ENCODE measurements around the gene OTOS. TPM values are rescaled to one million over a fixed set of nuclear protein-coding genes. Genes with fewer than 3 reads are reported as not detected.

The OTOS gene
- polyA plus RNA-seq, 1 experiment, result not detected

DNA sequence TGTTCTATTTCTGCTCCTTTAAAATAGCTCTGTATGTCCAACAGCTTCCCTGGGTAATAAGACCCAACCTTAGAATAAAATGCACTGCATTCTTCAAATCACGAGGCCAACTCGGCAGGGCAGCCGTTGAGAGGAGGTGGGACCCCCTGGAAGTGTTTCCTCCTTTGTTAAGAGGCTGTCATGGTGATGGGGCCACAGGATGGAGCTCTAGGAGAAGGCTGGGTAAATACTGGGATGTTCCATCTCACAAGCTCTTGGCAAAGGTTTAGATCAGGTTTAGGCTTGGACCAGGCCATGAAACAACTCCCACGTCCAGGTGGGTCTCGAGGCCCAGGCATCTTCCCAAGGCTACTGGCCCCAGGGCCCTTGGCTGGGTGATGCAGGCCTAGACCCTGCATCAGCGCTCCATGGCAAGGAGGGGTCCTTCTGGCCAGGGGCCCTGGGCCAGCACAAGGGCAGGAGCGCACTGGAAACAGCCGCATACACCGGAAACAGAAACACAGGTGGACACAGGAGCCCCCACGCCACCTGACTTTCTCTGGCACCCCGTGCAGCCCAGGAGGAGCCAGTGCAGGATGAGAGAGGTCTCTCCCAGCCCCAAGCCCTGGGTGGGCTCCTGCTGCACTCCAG is 38.8 kb upstream of the OTOS start:
- DNase-seq (ENCODE audit: low read depth), result no peak
- H3K27me3 ChIP-seq (ENCODE audit: control insufficient read depth, insufficient read depth, low read length), result peaks cover 16% of the 10 kb centered on the region
- H3K4me3 ChIP-seq (ENCODE audit: low read depth, low read length), result no peak overlapping the region
- CTCF ChIA-PET, result interaction anchor here (1.0 to 1.5 kb wide), 2 partner anchors 29 to 36 kb away, joined by 3 to 4 read pairs; no protein-coding TSS in a partner anchor
- no peaks in the 10 kb centered on the region for H3K36me3 ChIP-seq (ENCODE audit: control insufficient read depth, insufficient read depth, low read length)
- POLR2A ChIA-PET, result no interaction called here
- TF ChIP-seq, protein P1, sequence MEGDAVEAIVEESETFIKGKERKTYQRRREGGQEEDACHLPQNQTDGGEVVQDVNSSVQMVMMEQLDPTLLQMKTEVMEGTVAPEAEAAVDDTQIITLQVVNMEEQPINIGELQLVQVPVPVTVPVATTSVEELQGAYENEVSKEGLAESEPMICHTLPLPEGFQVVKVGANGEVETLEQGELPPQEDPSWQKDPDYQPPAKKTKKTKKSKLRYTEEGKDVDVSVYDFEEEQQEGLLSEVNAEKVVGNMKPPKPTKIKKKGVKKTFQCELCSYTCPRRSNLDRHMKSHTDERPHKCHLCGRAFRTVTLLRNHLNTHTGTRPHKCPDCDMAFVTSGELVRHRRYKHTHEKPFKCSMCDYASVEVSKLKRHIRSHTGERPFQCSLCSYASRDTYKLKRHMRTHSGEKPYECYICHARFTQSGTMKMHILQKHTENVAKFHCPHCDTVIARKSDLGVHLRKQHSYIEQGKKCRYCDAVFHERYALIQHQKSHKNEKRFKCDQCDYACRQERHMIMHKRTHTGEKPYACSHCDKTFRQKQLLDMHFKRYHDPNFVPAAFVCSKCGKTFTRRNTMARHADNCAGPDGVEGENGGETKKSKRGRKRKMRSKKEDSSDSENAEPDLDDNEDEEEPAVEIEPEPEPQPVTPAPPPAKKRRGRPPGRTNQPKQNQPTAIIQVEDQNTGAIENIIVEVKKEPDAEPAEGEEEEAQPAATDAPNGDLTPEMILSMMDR (IDR thresholded peaks at IDR 0.05; ENCODE audit: insufficient read depth, low read depth, low read length), result no peak

DNA sequence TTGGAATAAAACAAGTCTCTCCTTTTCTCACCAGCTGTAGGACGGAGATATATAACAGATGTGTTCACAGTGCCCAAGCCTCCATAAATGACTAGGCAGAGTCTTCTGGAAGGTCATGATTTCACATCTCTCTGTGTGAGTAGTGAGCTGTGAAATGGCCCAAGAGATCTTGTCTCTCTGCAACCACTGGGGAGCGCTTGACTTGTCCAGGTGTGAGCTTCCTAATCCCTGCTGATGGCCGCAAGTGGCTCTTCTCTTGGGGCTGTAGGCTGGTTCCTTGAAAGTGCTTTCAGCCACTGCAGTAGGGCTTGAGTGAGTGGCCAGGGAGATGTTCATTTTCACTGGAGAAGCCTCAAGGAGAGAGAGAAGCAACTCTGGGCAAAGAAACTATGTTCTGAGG is 38.1 kb upstream of the OTOS start:
- TF ChIP-seq, protein P1 (IDR thresholded peaks at IDR 0.05; ENCODE audit: insufficient read depth, low read depth, low read length), result no peak
- DNase-seq (ENCODE audit: low read depth), result no peak
- Histone ChIP-seq H3K27me3 (ENCODE audit: control insufficient read depth, insufficient read depth, low read length) (peaks cover 18% of the 10 kb centered on the region), H3K36me3 (ENCODE audit: control insufficient read depth, insufficient read depth, low read length) (no peaks in the 10 kb centered on the region), H3K4me3 (ENCODE audit: low read depth, low read length) (no peak overlapping the region)
- ChIA-PET CTCF (interaction anchor here (1.0 to 1.6 kb wide), 4 partner anchors 9 to 258 kb away, joined by 3 to 4 read pairs (median 4); no protein-coding TSS in a partner anchor), POLR2A (no interaction called here)

DNA sequence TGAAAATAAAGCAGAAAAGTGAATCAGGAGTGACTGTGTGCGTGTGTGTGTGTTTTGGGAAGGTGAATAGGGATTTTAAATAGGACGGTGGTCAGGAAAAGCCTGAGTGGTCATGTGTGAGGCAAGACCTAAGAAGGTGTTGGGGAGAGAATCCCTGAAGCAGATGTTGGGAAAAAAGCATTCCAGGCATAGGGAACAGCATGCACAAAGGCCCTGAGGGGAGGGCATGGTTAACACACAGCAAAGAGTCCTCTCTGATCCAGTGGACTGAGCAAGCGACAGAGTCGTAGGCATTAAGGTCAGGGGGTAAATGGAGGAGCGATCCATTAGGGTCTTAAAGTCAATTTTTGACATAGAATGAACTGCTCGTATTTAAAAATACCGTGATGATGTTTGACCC is 34.0 kb upstream of the OTOS start:
- Histone ChIP-seq H3K27me3 (ENCODE audit: control insufficient read depth, insufficient read depth, low read length) (peaks cover 18% of the 10 kb centered on the region), H3K36me3 (ENCODE audit: control insufficient read depth, insufficient read depth, low read length) (no peaks in the 10 kb centered on the region), H3K4me3 (ENCODE audit: low read depth, low read length) (no peak overlapping the region)
- no peak for DNase-seq (ENCODE audit: low read depth)
- POLR2A ChIA-PET, result interaction anchor here (1.1 kb wide), 1 partner anchor 20 kb away, joined by 3 read pairs; no protein-coding TSS in a partner anchor
- CTCF ChIA-PET, result no interaction called here
- TF ChIP-seq, protein P1 (IDR thresholded peaks at IDR 0.05; ENCODE audit: insufficient read depth, low read depth, low read length), result no peak

DNA sequence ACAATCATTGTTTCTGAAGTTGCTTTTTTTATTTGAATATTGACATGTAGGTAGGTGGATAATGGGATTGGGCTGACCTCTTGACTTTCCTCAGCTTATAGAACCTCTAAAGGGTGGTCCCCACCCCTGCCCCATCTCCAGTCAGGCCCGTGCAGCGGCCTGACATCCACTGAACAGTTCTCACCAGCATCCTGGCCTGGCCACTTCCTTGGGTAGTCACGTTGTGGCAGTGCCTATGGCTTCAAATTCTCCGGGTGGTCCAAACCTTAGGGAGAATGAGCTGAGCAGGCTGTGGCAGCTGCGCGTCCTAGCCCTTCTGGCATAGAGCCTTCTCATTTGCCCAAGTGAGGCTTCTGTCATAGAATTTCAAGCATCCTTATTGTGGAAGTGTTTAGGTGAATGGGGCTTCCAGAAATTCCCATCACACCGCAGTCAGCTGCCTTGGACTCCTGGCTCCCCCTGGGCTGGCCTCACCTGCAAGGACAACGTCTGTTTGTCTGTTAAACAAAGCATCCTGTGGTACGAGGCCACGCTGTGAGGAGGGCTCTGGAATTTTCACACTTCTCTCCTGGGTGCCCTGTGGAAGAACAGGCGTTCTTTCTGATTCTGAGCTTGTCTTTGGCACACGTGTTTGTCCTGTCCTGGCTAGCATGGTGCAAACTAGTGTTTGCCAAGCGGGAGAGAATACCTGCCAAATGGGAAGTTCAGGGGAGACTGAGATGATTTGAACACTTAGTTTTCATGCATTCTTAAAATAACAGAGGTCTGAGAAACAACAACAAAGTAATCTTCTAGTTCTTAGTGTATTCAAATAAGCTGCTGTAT is 31.8 kb upstream of the OTOS start:
- TF ChIP-seq, protein P1 (IDR thresholded peaks at IDR 0.05; ENCODE audit: insufficient read depth, low read depth, low read length), result no peak
- no peaks in the 10 kb centered on the region for H3K36me3 ChIP-seq (ENCODE audit: control insufficient read depth, insufficient read depth, low read length)
- CTCF ChIA-PET, result no interaction called here
- peaks cover 7% of the 10 kb centered on the region; the same call in 1 of the 2 replicates for H3K27me3 ChIP-seq (ENCODE audit: control insufficient read depth, insufficient read depth, low read length)
- POLR2A ChIA-PET, result no interaction called here
- H3K4me3 ChIP-seq (ENCODE audit: low read depth, low read length), result no peak overlapping the region
- DNase-seq (ENCODE audit: low read depth), result no peak

DNA sequence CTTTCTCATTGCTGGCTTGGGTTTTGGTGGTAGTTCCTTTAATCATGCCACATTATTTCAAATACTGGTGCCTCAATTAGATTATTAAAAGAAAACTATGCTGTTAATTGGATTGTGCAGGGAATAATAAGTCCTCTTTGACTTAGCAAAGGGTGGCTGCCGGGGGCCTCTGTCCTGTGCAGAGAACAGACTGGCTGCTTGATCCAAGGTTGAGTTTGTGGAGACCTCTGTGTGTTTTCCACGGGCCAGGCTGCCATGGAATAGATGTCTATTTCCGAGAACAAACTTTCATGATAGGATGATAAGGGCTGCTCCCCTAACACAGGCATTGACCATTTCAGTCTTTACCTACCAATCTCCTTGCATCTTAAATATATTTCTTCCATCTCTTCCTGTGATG is 30.4 kb upstream of the OTOS start:
- Histone ChIP-seq H3K4me3 (ENCODE audit: low read depth, low read length) (no peak overlapping the region), H3K36me3 (ENCODE audit: control insufficient read depth, insufficient read depth, low read length) (no peaks in the 10 kb centered on the region), H3K27me3 (ENCODE audit: control insufficient read depth, insufficient read depth, low read length) (0 out of 2 replicates have a peak, but pooled peaks cover 3% of the 10 kb centered on the region)
- ChIA-PET CTCF (interaction anchor here (1.1 kb wide), 1 partner anchor 111 kb away, joined by 4 read pairs; no protein-coding TSS in a partner anchor), POLR2A (no interaction called here)
- TF ChIP-seq, protein P1 (IDR thresholded peaks at IDR 0.05; ENCODE audit: insufficient read depth, low read depth, low read length), result no peak
- DNase-seq (ENCODE audit: low read depth), result no peak
